T-helper 2 cell (primary cell): ENCODE results near the gene HOXB4.
A peak's percentile ranks its signal among the peaks of the same experiment; 100 is the strongest.

Source experiments
- DNase-seq, 5 experiments: peaks; one replicate each; pipeline versions ENCODE4 v3.0.0 to v3.0.0-alpha.2; 2012 to 2022

The HOXB4 gene

GRCh38 chr17:48615047-48615962, 37.2 kb upstream of the HOXB4 start, which contains the start of gene HOXB8:
Gene HOXB8, minus strand, starts transcription at chr17:48615292. Its CDS starts 588 bp downstream, at chr17:48614704.
- no peak for DNase-seq

- DNase-seq: peak in 1 of 5 experiments; percentile 61
Measured at GRCh38 chr17:48613862-48614694, 35.9 kb upstream of the HOXB4 start.

DNA sequence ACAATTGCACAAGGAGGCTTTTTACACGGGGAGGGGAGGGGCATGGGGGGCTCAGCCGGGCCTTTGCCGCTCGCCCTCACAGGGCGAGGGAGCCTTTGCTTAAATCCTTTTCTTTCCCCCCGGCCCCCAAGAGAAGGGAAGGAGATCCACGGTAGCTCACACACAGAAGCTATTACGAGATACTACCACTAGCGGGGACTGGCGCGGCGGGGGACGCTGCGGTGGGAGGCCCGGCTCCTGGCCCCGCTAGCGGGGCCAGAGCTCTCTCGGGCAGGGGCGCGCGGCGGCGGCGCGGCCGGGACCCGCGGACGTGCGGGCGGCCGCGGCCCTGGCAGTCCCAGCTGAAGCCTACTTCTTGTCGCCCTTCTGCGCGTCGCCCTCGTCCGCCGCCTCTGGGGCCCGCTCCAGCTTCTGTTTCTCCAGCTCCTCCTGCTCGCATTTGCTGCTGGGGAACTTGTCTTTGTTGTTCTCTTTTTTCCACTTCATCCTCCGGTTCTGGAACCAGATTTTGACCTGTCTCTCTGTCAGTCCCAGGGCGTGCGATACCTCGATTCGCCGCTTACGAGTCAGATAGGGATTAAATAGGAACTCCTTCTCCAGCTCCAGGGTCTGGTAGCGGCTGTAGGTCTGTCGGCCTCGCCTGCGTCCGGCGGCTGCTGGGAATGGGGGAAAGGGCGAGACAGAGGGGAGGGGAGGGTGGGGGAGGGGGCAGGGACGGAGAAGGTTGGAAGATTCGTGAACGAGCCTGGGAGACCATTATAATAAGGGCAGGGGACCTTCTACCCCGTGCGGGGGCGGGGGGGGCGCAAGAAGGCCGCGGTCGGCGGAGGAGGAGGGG, 34.9 kb upstream of the HOXB4 start:
- peak in 3 of 5 experiments; percentile 39 to 53 (median 50) for DNase-seq

GRCh38 chr17:48612456-48612853, 34.3 kb upstream of the HOXB4 start:
- no peak for DNase-seq

GRCh38 chr17:48611681-48612455, 33.7 kb upstream of the HOXB4 start:
- no peak for DNase-seq

- DNase-seq: no peak
Measured at GRCh38 chr17:48611213-48611612, 33.1 kb upstream of the HOXB4 start.

GRCh38 chr17:48610282-48611211, 32.4 kb upstream of the HOXB4 start, which contains the start of gene HOXB7:
Gene HOXB7, minus strand, starts transcription at chr17:48611017. Its CDS starts 99 bp downstream, at chr17:48610918.
- DNase-seq: peak; percentile 43 to 64 (median 52)

- no peak for DNase-seq
Measured at GRCh38 chr17:48609759-48610281, 31.7 kb upstream of the HOXB4 start.

GRCh38 chr17:48609033-48609432, 30.9 kb upstream of the HOXB4 start:
- no peak for DNase-seq

- DNase-seq: no peak
Measured at GRCh38 chr17:48608494-48608834, 30.3 kb upstream of the HOXB4 start.

DNA sequence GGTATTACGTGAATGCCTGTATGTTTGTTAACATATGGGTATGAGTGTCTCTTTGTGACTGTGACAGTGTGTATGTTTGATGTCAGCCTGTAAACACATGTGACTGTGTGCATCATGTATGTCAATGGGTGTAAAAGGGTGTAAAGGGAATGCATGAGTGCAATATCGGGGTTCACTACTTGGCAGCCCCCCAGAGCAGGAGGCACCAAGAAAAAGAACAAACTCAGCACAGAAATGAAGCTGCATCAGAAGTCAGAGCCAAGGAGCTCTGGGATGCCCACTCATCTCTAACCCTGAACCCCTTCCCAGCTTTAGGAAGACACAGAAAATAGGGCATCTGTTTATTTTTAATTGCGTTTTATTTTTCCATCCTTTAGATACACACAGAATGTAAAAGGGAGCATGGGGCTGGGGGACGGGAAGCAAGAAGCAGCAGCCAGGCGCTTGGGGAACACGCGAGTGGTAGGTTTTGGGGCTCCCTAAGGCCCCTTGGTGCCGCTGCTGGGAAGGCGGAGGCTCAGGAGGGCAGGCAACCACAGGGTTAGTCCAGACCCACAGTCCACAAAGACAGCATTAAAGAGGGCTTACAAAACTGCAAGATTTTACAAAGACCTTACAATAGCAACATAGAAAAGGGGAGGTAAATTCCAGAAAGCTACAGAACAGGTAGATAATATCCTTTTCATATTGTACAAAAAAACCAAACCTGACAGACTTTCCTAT, 28.9 kb upstream of the HOXB4 start:
- DNase-seq: no peak

GRCh38 chr17:48605991-48606891, 28.1 kb upstream of the HOXB4 start:
- DNase-seq: no peak

DNA sequence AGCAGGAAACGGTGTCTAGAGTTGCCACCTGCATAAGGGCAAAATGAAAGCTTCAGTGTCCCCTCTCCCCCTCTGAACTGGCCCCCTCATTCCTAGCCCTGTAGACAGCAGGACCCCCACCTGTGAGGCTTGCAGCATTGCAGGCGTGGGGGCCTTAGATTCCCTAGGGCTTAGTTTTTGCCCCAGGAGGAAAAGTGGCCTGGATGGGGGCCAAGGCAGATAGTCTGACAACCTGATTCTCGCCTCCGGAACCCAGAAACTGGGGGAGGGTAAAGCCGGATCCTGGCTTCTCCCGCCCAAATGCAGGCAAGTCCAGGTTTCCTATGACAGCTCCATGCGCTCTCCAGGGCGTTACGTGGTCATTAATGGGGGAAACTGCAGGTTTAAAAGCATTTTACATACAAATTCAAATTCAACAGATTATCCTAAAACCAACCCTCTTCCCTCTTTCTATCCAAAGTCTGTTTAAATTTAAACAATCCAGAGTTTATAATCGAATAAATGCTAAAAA, 27.3 kb upstream of the HOXB4 start:
- DNase-seq: no peak

DNA sequence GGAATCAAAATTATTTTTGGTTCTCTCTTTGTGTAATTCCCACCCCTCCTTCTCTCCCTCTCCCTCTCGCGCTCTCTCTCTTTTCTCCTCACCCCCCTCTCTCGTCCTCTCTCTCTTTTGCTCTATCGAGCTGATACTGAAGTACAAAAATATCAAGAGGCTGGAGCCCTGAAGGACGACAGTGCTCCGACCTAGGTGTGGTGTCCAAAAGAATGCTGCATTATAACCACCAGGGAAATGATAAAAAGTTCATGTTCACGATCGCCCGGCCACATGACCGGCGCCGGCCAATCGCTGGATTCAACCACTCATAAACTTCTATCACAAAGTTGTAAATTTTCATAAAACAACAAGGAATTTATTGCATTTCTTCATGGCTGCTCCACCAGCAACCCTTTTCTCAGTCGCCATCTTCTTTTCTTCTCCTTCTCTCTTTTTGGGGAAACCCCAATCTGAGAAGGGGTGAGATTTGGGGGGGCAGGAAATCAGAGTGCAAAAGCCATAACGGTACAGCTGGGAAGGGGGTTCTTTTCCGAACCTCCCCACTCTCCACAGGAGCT, 26.7 kb upstream of the HOXB4 start, which contains the start of gene HOXB6:
Gene HOXB6, minus strand, starts transcription at position 217 of the 560 bp plus-strand sequence. CDS start 6,836 bp downstream, outside the sequence.
- DNase-seq: no peak

GRCh38 chr17:48603959-48604769, 26.0 kb upstream of the HOXB4 start:
- DNase-seq: no peak

DNA sequence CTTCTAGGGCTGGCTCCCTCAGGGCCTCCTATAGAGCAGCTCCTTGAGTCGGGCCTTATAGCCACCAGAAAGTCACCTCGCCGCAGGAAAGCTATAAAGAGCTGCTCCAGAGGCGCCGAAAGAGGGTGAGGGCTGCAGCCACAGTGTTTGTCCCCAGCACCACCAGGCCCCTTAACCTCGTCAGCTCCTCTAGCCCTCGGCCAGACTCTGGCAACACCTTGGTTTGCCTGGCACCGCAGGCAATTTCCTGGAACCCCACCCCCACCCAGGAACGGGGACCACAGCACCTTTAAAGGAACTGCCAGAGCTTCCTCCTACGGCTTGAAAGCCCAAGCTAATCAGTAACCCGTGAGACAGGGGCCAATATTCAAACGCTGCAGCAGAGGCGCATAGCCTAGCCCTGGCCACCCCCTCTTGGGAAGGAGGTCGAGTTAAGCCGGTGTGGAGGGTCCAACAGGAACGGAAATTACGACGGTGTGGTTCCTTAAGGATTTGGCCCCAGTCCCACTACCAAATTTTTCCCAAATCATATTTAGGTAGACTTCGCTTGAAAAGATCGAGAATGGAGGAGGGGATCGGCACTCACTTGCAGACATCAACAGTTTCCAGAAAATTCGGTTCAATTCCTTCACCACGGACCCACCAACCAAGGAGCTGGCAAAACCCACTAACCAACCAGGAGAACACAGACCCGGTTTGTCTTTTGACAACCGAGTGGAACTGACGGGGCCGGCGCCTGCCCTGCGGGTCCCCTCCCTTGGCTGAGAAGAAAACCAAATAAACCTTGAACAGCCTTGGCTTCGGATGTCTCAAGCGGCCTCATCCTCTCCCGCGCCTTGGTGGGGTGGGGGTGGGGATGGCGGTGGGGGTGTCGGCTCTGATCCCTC, 23.6 kb upstream of the HOXB4 start:
- no peak for DNase-seq
